GM21515 (cell line): Measurements from ENCODE around the gene TRPM8.
"Not testable (repeated sequence)": the region's sequence is repeated elsewhere in the genome, so short reads cannot be mapped to it uniquely, and the experiment has no call there.

Experiments
- ATAC-seq: cut with Tn5 transposase; IDR thresholded peaks from one replicate; pipeline ENCODE4 v1.9.1; 2021; ENCODE audit not compliant: unreplicated experiment

TRPM8 gene

DNA sequence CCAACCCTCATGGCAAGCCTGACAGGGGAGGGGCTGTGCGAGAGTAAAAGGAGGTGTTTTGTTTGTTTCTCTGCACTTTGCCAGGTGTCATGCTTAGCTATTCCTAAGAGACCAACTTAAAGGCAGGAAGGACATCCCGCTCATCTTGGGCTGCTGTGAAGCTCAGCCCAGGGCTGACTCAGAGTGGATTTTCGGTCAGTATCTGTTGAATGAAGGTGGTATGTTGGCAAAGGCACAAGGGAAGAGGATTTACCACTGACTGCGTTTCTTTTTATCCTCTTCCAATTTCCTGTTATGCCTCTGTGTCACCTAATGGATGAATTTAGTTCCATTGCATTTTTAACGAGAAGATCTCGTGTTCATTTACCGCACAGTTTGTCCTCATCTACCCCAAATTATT is 18.9 kb downstream of the TRPM8 start:
- ATAC-seq = no peak

DNA sequence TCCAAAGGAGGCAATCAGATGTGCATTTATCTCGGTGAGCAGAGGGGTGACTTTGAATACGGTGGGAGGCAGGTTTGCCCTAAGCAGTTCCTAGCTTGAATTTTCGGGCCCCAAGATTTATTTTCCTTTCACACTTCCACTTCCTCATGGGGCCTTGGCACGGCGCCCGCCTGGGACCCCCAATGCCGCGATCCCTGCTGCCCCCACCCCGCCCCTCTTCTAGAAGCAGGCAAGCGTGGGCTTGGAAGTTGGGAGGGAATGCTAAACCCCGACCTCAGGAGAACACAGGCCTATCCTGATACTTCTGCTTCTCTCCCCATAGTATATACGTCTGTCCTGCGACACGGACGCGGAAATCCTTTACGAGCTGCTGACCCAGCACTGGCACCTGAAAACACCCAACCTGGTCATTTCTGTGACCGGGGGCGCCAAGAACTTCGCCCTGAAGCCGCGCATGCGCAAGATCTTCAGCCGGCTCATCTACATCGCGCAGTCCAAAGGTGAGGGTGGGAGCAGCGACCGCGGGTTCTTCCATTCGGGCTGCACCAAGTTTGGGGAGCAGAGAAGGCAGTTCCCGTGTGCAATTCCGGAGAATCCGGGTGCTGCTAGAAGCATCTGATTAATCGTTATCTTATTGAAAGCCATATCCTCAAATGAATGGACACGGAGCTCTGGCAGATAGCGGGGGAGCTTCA is 21.6 kb downstream of the TRPM8 start:
- ATAC-seq = no peak

DNA sequence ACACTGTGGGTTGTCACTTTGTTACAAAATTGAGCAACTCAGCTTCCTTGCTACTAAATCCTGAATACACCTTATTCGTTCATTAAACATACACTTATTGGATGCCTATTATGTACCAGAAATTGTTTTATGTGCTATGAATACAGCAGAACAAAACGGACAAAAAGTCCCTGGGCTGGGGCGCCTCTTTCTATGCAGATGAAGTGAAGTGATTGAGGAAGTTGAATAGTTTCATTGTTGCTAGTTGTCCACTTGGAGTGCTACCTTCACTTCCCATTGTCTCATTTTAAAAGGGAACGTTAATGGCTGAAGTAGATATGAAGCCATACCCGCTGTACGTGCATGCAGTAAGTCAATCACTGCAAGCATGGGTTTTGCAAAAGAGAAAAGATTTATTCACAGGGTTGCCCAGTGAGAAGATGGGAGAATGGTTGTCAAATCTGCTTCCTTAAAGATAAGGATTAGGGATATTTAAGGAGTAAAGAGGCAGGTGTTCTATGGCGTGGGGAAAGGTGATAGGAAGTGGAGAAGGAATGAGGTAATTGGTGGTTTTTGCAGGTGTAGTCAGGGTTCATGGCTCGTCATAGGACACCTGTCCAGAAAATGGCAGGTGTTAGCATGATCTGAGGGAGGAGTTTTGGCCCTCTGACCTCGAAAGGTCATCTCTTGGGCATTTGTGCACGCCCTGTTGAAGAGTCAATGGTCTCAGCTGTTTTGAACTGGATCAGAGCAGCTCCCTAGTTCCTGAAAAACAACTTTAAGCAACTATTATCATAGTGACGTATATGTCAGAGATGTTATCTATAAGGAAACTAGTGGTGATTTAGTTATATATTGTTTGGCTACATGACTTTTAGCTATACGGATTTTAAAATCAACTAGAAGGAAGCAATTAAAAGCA is 23.5 kb downstream of the TRPM8 start:
- no peak for ATAC-seq

DNA sequence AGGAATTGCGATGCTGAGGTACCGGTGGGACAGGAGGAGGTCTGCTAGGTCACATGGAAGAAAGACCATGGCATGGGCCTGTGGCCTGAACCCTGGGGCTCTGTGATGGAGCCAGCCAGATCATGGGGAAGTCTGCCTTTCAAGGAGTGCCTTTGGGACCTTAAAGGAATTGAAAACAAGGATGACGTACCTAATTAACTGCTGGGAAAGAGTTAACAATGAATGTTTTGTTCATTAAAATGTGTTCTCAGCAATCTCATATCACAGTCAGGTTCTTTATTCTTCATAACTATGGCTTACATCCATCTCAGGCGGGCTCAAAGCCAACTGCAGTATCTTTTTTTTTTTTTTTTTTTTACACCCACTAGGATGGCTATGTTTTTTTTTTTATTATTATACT is 25.6 kb downstream of the TRPM8 start:
- ATAC-seq = no peak

DNA sequence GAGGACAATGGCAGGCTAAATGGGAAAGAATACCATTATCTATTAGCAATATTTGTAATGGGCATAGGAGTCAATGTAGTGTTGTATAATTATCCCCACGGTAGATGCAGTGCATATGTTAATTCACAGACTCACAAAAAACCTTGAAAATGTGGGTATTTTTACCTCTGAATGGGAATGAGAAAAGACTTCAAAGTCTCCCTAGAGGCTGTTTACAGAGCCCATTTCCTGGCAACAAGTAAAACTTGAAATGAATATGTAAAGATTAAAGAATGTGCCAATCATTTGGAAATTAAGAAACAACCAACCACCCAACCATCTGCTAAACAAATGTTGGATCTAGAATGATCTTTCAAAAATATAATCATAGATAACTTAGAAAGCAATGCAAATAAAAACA is 27.1 kb downstream of the TRPM8 start:
- ATAC-seq = no peak

DNA sequence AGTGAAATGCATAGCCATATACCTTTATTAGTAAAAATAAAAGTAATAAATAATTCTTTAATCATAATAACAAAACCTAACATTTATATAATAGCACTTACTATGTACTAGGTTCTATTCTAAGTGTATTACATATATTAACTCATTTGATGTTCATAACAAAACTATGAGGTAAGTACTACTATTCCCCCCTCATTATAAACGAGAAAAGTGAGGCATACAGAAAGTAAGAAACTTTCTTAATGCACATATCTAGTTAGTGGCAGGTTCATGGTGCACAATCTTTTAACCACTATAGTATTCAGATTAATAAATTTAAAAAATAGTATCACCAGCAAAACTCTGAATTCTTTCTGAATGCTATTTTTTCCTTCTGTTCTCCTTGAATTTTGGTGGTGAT is 27.5 kb downstream of the TRPM8 start:
- ATAC-seq = no peak

DNA sequence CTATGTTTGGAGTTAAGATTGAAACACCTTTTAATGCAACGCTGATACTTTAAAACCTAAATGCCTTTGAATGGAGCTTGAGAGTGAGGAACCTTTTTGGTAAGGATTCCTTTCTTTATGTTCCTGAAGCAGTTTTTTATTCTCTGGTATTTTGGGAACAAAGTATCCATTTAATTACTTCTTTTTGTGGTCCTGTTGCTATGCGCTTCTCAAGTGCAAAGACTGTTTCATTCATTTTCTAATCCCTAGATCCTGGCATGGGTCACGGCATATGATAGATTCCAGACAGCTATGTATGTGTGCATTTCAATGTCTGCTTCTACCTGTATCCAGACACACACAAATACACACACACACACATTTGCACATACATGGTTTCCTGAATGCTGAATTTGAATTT is 28.0 kb downstream of the TRPM8 start:
- ATAC-seq = no peak

DNA sequence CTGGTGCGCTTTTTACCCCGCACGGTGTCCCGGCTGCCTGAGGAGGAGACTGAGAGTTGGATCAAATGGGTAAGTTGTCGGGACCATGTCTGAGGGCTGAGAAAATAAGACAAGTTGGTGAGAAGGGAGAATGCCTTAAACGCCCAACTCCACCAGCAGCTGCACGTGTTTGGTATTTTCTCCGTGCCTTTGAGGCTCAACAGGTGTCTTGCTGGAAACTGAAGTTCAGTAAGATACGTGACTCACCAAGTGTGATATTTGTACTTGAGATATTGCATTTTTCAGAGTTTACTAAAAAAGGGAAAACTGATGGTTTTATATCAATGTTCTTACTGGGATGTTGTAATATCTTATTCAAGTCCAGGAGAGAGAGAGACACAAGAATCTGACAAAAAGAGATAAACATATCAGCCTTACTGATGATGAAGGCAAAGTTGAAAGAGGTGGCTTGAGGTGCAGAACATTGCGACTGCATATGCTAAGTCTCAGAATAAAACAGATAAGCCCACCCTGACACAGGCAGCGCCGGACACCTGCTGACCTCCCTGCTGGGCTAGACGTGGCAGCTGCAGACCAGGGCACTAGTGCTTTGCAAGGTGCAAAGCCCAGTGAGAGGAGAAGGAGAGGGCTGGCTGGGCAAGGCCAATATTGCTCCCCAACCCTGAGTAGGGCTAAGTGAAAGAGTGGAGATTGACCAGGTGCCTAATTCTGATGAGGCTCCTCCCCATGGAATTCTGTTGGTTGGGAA is 33.1 kb downstream of the TRPM8 start:
- ATAC-seq = no peak

DNA sequence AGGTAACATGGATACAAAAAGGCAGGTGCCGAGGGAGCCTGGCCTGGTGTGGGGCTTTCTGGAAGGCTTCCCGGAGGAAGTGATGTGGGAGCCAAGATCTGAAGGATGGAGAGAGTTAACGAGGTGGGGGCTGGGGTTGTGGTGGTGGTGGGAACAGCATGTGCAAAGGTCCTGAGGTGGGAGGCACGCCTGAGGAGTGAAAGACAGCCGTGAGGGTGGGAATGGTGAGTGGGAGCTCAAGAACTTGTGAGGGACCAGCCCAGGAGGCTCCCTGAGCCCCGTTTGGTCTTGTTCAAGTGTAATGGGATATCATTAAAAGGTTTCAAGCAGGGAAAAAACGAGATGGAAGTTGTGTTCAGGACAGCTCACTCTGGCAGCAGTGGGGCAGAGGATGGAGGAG is 35.2 kb downstream of the TRPM8 start:
- no peak for ATAC-seq

DNA sequence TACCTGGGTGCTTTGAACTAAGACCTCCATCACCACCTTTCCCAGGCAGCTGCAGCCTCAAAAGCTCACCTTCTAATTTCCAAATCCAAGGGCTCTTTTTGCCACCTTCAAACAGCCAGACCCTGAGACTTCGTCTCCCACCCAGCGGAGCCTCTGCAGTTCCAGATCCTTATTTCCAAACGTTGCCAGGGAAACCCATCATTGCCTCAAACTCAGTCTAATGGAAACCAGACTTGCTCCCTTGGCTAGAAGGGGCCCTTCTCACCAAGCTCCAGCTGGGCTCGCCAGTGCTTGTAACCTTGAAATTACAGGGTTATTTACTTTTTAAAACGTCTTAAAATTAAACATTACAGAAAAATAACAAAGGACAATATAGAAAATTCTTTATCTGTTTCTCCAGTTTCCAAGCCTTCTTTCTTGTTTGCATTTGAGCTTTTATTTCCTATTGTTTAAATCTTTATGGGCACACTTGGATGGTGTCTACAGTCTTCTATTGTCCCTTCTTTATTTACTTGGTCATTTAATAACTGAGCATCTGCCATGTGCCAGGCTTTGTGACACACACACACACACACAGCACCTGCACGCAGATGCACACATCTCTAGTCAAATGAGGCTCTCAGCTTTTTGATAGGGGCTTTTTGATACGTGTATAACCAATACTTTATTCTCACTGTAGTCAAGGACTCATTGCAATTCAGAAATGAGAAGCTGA is 36.1 kb downstream of the TRPM8 start:
- ATAC-seq = no peak

DNA sequence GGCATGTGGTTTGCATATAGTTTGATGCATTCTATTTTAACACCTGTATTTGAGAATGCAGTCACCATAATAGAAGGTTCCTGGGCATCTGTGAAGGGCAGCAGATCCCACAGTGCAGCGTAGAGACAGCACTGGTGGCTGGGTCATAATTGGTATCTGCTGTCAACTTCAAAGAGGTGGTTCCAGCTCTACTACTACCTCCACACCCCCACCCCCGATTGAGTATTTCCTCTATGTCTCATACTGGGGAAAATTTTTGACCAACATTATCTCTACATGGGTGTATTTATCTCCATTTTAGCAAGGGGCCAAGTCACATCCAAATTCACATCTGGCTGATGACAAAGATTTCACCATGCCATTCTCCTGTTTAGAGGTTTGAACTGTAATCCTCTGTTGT is 43.0 kb downstream of the TRPM8 start:
- no peak for ATAC-seq

DNA sequence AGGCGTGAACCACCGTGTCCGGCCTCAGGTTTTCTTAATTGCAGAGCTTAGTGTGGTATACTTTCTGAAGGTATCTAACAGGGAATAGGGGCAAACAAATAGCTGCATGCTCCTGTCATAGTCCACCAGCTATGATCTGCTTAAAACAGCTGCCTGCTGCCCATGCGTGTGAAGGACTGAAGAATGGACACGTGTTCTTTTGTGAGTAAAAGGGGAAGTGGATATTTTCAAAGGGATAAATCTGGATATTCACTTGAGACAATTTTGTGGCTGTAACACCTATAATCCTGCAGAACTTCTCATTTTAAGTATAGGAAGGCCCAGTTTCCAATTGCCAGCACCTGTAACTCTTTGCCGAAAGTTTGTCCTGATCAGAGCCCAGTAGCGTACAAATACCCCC is 44.7 kb downstream of the TRPM8 start:
- no peak for ATAC-seq

DNA sequence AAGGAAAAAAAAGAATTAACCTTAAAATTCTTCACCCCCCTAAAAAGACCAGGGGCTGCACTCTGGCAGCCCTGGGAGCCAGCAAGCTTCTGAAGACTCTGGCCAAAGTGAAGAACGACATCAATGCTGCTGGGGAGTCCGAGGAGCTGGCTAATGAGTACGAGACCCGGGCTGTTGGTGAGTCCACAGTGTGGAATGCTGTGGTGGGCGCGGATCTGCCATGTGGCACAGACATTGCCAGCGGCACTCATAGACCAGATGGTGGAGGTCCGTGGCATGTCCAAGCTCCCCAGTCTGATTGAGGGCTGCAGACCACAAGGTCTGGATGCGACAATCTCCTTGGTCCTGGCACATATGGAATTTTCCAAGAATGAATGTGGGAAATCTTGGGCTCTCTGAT is 47.4 kb downstream of the TRPM8 start:
- no peak for ATAC-seq

DNA sequence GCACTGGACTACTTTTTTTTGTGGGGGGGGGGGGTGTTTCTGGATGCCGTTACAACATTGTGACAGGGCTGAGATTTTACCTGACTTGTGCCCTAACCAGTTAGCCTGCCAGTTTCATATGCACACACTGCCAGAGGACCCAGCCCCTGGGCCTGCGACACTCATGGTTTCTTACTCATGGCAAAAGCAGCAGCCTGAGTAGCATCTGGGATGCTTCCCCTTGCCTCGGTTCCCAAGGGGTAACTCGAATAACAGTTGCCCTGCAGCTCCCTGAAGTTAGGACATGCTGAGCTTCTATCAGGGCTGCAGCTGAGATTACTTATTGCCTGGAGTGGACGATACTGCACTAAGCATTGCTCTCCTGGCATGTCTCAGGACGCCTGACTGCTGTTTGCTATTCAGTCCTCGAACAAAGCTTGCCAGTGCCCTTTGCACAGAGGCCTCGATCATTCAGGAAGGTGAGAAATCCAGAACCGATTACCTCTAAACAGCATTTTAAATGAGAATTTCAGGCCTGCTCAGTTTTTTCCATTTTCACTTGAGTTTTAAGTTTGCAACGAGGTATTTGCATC is 47.9 kb downstream of the TRPM8 start:
- no peak for ATAC-seq

DNA sequence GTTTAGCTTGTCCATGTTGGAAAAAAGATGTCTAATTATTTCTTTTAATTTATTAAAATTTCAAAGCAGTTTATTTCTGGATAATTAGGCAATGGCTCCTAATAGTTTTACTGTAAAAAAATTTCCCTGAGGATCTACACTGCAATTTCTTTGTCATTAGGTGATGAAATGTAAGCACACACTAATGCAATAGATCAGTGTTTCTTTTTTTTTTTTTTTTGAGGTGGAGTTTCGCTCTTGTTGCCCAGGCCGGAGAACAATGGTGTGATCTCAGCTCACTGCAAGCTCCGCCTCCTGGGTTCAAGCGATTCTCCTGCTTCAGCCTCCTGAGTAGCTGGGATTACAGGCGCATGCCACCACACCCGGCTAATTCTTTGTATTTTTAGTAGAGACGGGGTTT is 48.5 kb downstream of the TRPM8 start:
- ATAC-seq = not testable (repeated sequence)

DNA sequence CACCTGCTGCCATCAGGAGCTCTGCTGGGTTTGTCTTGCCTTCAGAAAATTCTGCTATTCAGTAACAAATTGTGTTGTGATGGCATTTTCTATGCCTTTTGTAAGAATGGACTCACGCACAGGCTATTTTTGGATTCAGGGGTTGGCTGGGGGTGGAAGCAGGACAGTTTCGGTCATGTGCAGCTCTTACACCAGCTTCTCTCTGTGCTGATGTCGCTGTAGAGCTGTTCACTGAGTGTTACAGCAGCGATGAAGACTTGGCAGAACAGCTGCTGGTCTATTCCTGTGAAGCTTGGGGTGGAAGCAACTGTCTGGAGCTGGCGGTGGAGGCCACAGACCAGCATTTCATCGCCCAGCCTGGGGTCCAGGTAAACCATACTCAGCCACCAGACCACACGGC is 49.2 kb downstream of the TRPM8 start:
- ATAC-seq = no peak

DNA sequence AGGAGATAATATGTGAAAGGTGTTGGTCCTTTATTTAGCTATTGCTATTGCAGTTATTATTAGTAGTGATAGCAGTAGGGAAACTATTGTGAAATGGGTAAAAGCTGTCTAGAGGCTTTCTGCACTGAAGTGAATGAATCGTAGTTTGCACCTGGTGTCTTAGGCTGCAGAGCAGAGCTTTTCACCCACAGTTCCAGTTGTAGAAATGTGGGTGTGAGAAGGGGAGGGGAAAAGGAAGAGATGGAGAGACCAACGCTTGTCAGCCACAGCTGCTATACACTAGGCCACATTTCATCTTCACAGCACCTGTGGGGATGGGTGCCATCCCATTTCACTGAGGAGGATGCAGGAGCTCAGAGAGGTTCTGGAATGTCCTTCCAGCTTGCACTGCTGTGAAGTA is 50.0 kb downstream of the TRPM8 start:
- ATAC-seq = no peak

DNA sequence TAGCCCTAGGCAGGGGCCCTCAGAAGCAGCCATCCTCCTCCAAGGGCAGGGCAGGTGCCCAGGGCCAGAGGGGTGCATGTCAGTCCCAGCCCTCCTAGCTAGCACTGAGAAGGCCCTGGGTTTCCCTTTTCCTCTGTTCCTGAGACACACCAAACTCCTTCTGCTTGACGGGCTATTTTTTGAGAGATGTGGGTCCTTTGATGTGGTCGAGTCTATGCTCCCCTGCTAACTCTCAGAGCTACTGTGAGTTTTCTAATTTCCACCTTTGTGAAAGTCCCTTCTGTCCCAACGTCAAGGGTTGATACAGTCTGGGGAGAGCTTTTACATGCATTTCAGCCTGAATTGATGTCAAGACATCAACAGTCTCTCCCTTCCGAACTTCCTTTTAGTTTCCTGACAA is 51.4 kb downstream of the TRPM8 start:
- no peak for ATAC-seq

DNA sequence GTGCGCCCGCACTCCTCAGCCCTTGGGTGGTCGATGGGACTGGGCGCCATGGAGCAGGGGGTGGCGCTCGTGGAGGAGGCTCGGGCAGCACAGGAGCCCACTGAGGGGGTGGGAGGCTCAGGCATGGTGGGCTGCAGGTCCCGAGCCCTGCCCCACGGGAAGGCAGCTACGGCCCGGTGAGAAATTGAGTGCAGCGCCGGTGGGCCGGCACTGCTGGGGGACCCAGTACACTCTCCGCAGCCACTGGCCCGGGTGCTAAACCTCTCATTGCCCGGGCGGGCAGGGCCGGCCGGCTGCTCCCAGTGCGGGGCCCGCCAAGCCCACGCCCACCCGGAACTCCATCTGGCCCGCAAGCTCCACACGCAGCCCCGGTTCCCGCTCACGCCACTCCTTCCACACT is 55.3 kb downstream of the TRPM8 start:
- ATAC-seq = not testable (repeated sequence)

DNA sequence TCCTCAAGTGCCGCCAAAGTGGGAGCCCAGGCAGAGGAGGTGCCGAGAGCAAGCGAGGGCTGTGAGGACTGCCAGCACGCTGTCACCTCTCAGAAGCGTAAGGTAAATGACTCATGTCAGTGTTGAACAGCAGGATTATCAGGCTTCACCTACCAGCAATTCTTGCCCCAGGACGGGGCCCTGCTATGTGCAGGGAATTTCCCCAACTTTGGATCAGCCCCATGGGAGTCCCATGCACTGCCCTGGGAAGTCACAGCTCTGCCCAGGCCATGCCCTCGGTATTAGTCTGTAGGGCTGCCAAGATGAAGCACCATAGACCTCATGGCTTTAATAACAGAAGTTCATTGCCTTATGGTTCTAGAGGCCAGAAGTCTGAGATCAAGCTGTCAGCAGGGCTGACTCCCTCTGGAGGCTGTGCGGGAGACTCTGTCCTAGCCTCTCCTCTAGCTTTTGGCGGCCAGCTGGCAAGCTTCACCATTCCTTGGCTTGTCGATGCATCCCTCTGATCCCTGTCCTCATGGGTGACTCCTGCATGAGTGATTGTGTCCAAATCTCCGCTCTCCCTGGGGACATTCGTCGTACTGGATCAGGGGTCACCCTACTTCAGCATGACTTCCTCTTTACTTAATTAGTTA is 55.9 kb downstream of the TRPM8 start:
- ATAC-seq = no peak
